Adrenal gland (tissue), 12 donors: ENCODE results near the gene MTM1. TPM values are rescaled to one million over a fixed set of nuclear protein-coding genes. Genes with fewer than 3 reads are reported as not detected.

Experiments used
- DNase-seq, 7 donors: peaks; one replicate each; pipeline ENCODE4 v3.0.0-alpha.2; 2019 to 2020
- H3K27ac ChIP-seq, 5 donors: fragments of 200-600 bp; sonication (generic) in 4 of 5; 1 replicate in 3 of 5; 2 replicates in 2 of 5; pipeline versions ENCODE4 v1.5.1 to v1.8.0; 2016 to 2020; ENCODE audit warnings: mild to moderate bottlenecking in 1 of 5
- H3K27me3 ChIP-seq: fragments of 200-600 bp; 2 replicates; pipeline ENCODE4 v1.8.0; 2021
- H3K36me3 ChIP-seq, 2 donors: fragments of 200-600 bp; replicated peaks in 1 of 2; 1 replicate in 1 of 2; 2 replicates in 1 of 2; pipeline versions ENCODE4 v1.5.1 to v1.8.0; 2018 to 2022
- H3K4me1 ChIP-seq, 2 donors: fragments of 200-600 bp; replicated peaks in 1 of 2; 1 replicate in 1 of 2; 2 replicates in 1 of 2; pipeline versions ENCODE4 v1.5.1 to v1.8.0; 2018 to 2021
- H3K4me3 ChIP-seq, 4 donors: fragments of 200-600 bp; sonication (generic) in 3 of 4; one replicate each; pipeline ENCODE4 v1.5.1; 2016 to 2018
- H3K9me3 ChIP-seq, 3 donors: fragments of 200-600 bp; sonication (generic) in 1 of 3; replicated peaks in 1 of 3; 1 replicate in 2 of 3; 2 replicates in 1 of 3; pipeline versions ENCODE4 v1.5.1 to v1.8.0; 2016 to 2021
- CTCF ChIP-seq, 6 experiments: fragments of 450-650 bp in 4 of 6; fragments of 200-600 bp in 2 of 6; sonication (generic) in 1 of 6; IDR thresholded peaks; 1 replicate in 5 of 6; 2 replicates in 1 of 6; pipeline versions ENCODE4 v1.5.1 to v1.8.0; 2016 to 2021; ENCODE audit warnings: antibody characterized with exemption in 6 of 6, mild to moderate bottlenecking in 2 of 6, moderate library complexity in 1 of 6
- POLR2A ChIP-seq, 2 donors: fragments of 450-650 bp; IDR thresholded peaks; one replicate each; pipeline ENCODE4 v1.6.1; 2017; ENCODE audit warnings: antibody characterized with exemption in 2 of 2, mild to moderate bottlenecking in 2 of 2, moderate library complexity in 1 of 2
- WGBS, 4 donors: extraction: QIAGEN DNeasy Blood & Tissue Kit in 2 of 4; methylation state at CpG; one replicate each; pipeline versions ENCODE4 v1.1.5 to v1.1.7; 2013 to 2017; 5-methylcytosine and 5-hydroxymethylcytosine counted together
- intact Hi-C, 2 donors: fragments of 100-400 bp; cut with DNase I; formaldehyde crosslinking; loops; one replicate each; pipeline versions ENCODE4 v1.14.1 to v1.15.0; 2022 to 2023
- polyA plus RNA-seq, 3 donors: library from polyadenylated mRNA; stranded (reverse); fragments of 200-250 nt in 2 of 3; fragments of 350-450 nt in 1 of 3; fragmentation: Illumina TruSeq in 1 of 3; extraction: RNeasy Lipid Tissue Mini Kit (QIAGEN cat#74804) in 1 of 3; gene quantifications; one replicate each; pipeline ENCODE4 v1.2.3, GENCODE V29; 2013 to 2014
- total RNA-seq, 9 donors: library from RNA; depleted of rRNA in 4 of 9; stranded (reverse); fragments of >200 nt in 4 of 9; fragments of 120-200 nt in 1 of 9; fragmentation: NEBNext Ultra II Directional in 1 of 9; extraction: Animal tissue kit (Norgen Biotek cat#: 25700) in 1 of 9; gene quantifications; one replicate each; pipeline versions ENCODE4 v1.1.0 to v1.2.4, GENCODE V29; 2013 to 2023
- donor health status: healthy with polysubstance abuse.
- donor health status: Bipolar disorder and iron deficiency.
- donor health status: DM: yes; HTN: yes; CAD: no.
- donor health status: DM: no; HTN: no; CAD: no.
- donor health status: DM: no; HTN: no; CAD: no.
- donor health status: DM: yes; HTN: yes; CAD: no.

MTM1 gene
- total and polyA plus RNA-seq, 12 donors = 4.1 to 31.4 (median 24.9) TPM

GRCh38 chrX:150683112-150683511 lies 114.7 kb downstream of the MTM1 start:
- H3K4me3 ChIP-seq = no peak overlapping the region
- DNase-seq = no peak
- no peaks in the 10 kb centered on the region for H3K4me1 ChIP-seq
- WGBS, 4 donors = 65 to 89% (median 75%) methylated on average over 3 of the region's 3 CpGs
- intact Hi-C loops = no loop called here
- H3K27ac ChIP-seq = no peak overlapping the region
- H3K9me3 ChIP-seq = no peaks in the 10 kb centered on the region
- H3K36me3 ChIP-seq = no peaks in the 10 kb centered on the region
- no peak for TF ChIP-seq CTCF (IDR thresholded peaks at IDR 0.05)
- H3K27me3 ChIP-seq = no peaks in the 10 kb centered on the region

GRCh38 chrX:150683536-150684146 lies 115.2 kb downstream of the MTM1 start:
- H3K4me1 ChIP-seq = no peaks in the 10 kb centered on the region
- H3K4me3 ChIP-seq = no peak overlapping the region
- intact Hi-C loops = no loop called here
- H3K36me3 ChIP-seq = no peaks in the 10 kb centered on the region
- H3K27me3 ChIP-seq = no peaks in the 10 kb centered on the region
- WGBS, 4 donors = 34 to 70% (median 49%) methylated on average over 4 to 7 of the region's 7 CpGs
- H3K27ac ChIP-seq = no peak overlapping the region
- H3K9me3 ChIP-seq = no peaks in the 10 kb centered on the region
- TF ChIP-seq POLR2A (IDR thresholded peaks at IDR 0.05) = no peak
- TF ChIP-seq CTCF (IDR thresholded peaks at IDR 0.05) = peak; percentile 16 to 54 (median 42)
- DNase-seq = no peak

GRCh38 chrX:150688911-150689451 lies 120.6 kb downstream of the MTM1 start:
- intact Hi-C loops = no loop called here
- Histone ChIP-seq H3K27me3 (no peaks in the 10 kb centered on the region), H3K9me3 (peaks cover 0 to 5% (median 0%) of the 10 kb centered on the region in 3 donors), H3K36me3 (no peaks in the 10 kb centered on the region), H3K27ac (no peak overlapping the region), H3K4me3 (no peak overlapping the region), H3K4me1 (no peaks in the 10 kb centered on the region)
- TF ChIP-seq CTCF (IDR thresholded peaks at IDR 0.05) = no peak
- no peak for TF ChIP-seq POLR2A (IDR thresholded peaks at IDR 0.05)
- WGBS, 4 donors = 53 to 73% (median 66%) methylated on average over 4 to 5 of the region's 5 CpGs
- DNase-seq = no peak

GRCh38 chrX:150690126-150690525 lies 121.7 kb downstream of the MTM1 start:
- no peaks in the 10 kb centered on the region for H3K4me1 ChIP-seq
- TF ChIP-seq CTCF (IDR thresholded peaks at IDR 0.05) (no peak), POLR2A (IDR thresholded peaks at IDR 0.05) (no peak)
- H3K4me3 ChIP-seq = no peak overlapping the region
- no peaks in the 10 kb centered on the region for H3K36me3 ChIP-seq
- H3K27ac ChIP-seq = no peak overlapping the region
- intact Hi-C loops = no loop called here
- peak in 5 of 7 donors; percentile 24 to 51 (median 40) for DNase-seq
- no peaks in the 10 kb centered on the region for H3K27me3 ChIP-seq
- H3K9me3 ChIP-seq = peaks cover 0 to 5% (median 0%) of the 10 kb centered on the region in 3 donors
